Epithelial cell of proximal tubule (primary cell): ENCODE data around the gene SINHCAF. TPM values are rescaled to one million over a fixed set of nuclear protein-coding genes. Genes with fewer than 3 reads are reported as not detected.

Source experiments
- DNase-seq: peaks from one replicate; pipeline ENCODE4 v3.0.0-alpha.2; 2011; ENCODE audit warnings: low read depth
- H3K4me3 ChIP-seq: 2 replicates; pipeline ENCODE4 v1.5.1; 2011; ENCODE audit warnings: low read depth, mild to moderate bottlenecking, low read length
- CTCF ChIP-seq: conservative IDR thresholded peaks from 2 replicates; pipeline ENCODE4 v1.5.1; 2012; ENCODE audit warnings: low read depth, mild to moderate bottlenecking, low read length
- total RNA-seq: library from RNA; depleted of rRNA; stranded (reverse); fragments of >200 nt; gene quantifications from 2 replicates; pipeline ENCODE4 v1.2.3, GENCODE V29; 2015

The SINHCAF gene
- total RNA-seq, 1 donor from 2014 or later = 93.5 TPM

- no peak overlapping the region for H3K4me3 ChIP-seq
- no peak for TF ChIP-seq CTCF
- no peak for DNase-seq
These were observed 28.1 kb downstream of the SINHCAF start for GRCh38 chr12:31297572-31298514.

GRCh38 chr12:31289441-31289840 lies 36.5 kb downstream of the SINHCAF start:
- no peak for TF ChIP-seq CTCF
- no peak for DNase-seq
- H3K4me3 ChIP-seq = no peak overlapping the region

GRCh38 chr12:31288381-31288780 lies 37.6 kb downstream of the SINHCAF start:
- DNase-seq = no peak
- H3K4me3 ChIP-seq = no peak overlapping the region
- no peak for TF ChIP-seq CTCF

- no peak for DNase-seq
- no peak for TF ChIP-seq CTCF
- H3K4me3 ChIP-seq = no peak overlapping the region
These were observed 45.8 kb downstream of the SINHCAF start for GRCh38 chr12:31280183-31280582.

- DNase-seq = no peak
- TF ChIP-seq CTCF = no peak
- no peak overlapping the region for H3K4me3 ChIP-seq
These were observed 46.5 kb downstream of the SINHCAF start for GRCh38 chr12:31279390-31279924.

- no peak for TF ChIP-seq CTCF
- no peak overlapping the region for H3K4me3 ChIP-seq
- no peak for DNase-seq
These were observed 47.1 kb downstream of the SINHCAF start for GRCh38 chr12:31278832-31279231.
